Retinal pigment epithelial cell (primary cell): Measurements from ENCODE around the gene DBH.

Source experiments
- DNase-seq: peaks from one replicate; pipeline ENCODE4 v3.0.0-alpha.2; 2010; ENCODE audit warnings: low read depth
- H3K4me3 ChIP-seq: 2 replicates; pipeline ENCODE4 v1.5.1; 2011; ENCODE audit warnings: mild to moderate bottlenecking, low read length, control low read depth, moderate library complexity
- CTCF ChIP-seq: conservative IDR thresholded peaks from 2 replicates; pipeline ENCODE4 v1.5.1; 2011; ENCODE audit warnings: low read depth, low read length, control low read depth, inconsistent platforms

Gene DBH

GRCh38 chr9:133608889-133609288 is 27.3 kb upstream of the DBH start:
- no peak for TF ChIP-seq CTCF
- no peak overlapping the region for H3K4me3 ChIP-seq
- no peak for DNase-seq

- TF ChIP-seq CTCF: no peak
- DNase-seq: no peak
- no peak within 1 kb of the TSS for H3K4me3 ChIP-seq
Measured at GRCh38 chr9:133609311-133610098, 26.7 kb upstream of the DBH start, which contains the start of gene FAM163B. Gene FAM163B, minus strand, starts transcription at chr9:133609389. Its CDS starts 29,166 bp downstream, at chr9:133580223.

- TF ChIP-seq CTCF: no peak
- H3K4me3 ChIP-seq: no peak overlapping the region
- no peak for DNase-seq
Measured at GRCh38 chr9:133610845-133611244, 25.3 kb upstream of the DBH start.

- TF ChIP-seq CTCF: no peak
- no peak for DNase-seq
- H3K4me3 ChIP-seq: no peak overlapping the region
Measured at GRCh38 chr9:133612051-133612450, 24.1 kb upstream of the DBH start.

- no peak overlapping the region for H3K4me3 ChIP-seq
- TF ChIP-seq CTCF: no peak
- no peak for DNase-seq
Measured at GRCh38 chr9:133612816-133613215, 23.3 kb upstream of the DBH start.

GRCh38 chr9:133613432-133613831 is 22.7 kb upstream of the DBH start:
- no peak for DNase-seq
- no peak overlapping the region for H3K4me3 ChIP-seq
- TF ChIP-seq CTCF: no peak

GRCh38 chr9:133614056-133614455 is 22.1 kb upstream of the DBH start:
- no peak for TF ChIP-seq CTCF
- H3K4me3 ChIP-seq: no peak overlapping the region
- no peak for DNase-seq
